ENCODE data around the gene GADL1. TPM values are rescaled to one million over a fixed set of nuclear protein-coding genes. Genes with fewer than 3 reads are reported as not detected.
A peak's percentile ranks its signal among the peaks of the same experiment; 100 is the strongest.

The GADL1 gene
- total RNA-seq, 2 donors from 2014 or later: not detected

DNA sequence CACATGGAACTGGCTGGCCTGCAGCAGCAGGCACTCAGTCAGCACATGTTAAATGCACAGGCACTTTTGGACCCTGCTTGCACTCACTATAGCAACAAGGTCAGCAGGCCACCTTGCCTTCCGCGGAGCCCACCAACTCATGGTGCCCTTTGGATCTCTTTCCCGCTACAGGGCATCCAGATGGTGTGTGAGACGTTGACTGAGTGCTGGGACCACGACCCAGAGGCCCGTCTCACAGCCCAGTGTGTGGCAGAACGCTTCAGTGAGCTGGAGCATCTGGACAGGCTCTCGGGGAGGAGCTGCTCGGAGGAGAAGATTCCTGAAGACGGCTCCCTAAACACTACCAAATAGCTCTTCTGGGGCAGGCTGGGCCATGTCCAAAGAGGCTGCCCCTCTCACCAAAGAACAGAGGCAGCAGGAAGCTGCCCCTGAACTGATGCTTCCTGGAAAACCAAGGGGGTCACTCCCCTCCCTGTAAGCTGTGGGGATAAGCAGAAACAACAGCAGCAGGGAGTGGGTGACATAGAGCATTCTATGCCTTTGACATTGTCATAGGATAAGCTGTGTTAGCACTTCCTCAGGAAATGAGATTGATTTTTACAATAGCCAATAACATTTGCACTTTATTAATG is 203.1 kb downstream of the GADL1 start:
- TF ChIP-seq, protein P1, sequence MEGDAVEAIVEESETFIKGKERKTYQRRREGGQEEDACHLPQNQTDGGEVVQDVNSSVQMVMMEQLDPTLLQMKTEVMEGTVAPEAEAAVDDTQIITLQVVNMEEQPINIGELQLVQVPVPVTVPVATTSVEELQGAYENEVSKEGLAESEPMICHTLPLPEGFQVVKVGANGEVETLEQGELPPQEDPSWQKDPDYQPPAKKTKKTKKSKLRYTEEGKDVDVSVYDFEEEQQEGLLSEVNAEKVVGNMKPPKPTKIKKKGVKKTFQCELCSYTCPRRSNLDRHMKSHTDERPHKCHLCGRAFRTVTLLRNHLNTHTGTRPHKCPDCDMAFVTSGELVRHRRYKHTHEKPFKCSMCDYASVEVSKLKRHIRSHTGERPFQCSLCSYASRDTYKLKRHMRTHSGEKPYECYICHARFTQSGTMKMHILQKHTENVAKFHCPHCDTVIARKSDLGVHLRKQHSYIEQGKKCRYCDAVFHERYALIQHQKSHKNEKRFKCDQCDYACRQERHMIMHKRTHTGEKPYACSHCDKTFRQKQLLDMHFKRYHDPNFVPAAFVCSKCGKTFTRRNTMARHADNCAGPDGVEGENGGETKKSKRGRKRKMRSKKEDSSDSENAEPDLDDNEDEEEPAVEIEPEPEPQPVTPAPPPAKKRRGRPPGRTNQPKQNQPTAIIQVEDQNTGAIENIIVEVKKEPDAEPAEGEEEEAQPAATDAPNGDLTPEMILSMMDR (IDR thresholded peaks at IDR 0.05): no peak
- no peak for DNase-seq
- intact Hi-C loops (cut with DNase I): loop anchor here (5.0 to 10.0 kb wide), 3 partner anchors 369 to 649 kb away; no protein-coding TSS in a partner anchor
- H3K36me3 ChIP-seq: no peaks in the 10 kb centered on the region
- no peaks in the 10 kb centered on the region for H3K27me3 ChIP-seq
- no peaks in the 10 kb centered on the region for H3K9me3 ChIP-seq
- H3K4me3 ChIP-seq: no peak overlapping the region
- H3K4me1 ChIP-seq: peaks cover 8% of the 10 kb centered on the region
- H3K9ac ChIP-seq (ENCODE audit: low read depth in 2 of 2, low read length in 2 of 2): no peak overlapping the region
- no peak overlapping the region for H3K27ac ChIP-seq

DNA sequence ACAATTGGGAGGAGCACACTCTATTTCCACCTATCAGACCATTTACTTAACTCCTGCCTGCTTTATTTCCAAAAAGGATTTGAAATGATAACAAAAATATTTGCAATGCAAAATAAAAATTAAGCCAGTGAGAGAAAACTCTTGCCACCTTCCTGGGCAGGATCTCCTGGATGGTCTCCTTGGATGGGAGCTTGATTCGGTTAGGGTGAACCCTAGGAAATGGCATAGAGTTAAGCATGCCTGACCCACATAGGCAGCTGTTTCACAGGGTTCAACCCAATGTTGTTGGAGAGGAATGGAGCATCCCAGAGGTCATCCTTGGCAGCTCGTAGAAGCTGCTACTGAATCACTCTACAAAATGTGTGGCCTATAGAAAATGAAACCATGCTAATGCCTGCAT is 204.3 kb downstream of the GADL1 start:
- Histone ChIP-seq H3K9me3 (no peaks in the 10 kb centered on the region), H3K9ac (ENCODE audit: low read depth in 2 of 2, low read length in 2 of 2) (no peak overlapping the region), H3K4me1 (peaks cover 8% of the 10 kb centered on the region), H3K27me3 (no peaks in the 10 kb centered on the region), H3K27ac (peak overlapping the region; percentile 77), H3K4me3 (no peak overlapping the region), H3K36me3 (no peaks in the 10 kb centered on the region)
- TF ChIP-seq, protein P1 (IDR thresholded peaks at IDR 0.05): no peak
- intact Hi-C loops (cut with DNase I): loop anchor here (5.0 to 10.0 kb wide), 3 partner anchors 368 to 648 kb away; no protein-coding TSS in a partner anchor
- no peak for DNase-seq

DNA sequence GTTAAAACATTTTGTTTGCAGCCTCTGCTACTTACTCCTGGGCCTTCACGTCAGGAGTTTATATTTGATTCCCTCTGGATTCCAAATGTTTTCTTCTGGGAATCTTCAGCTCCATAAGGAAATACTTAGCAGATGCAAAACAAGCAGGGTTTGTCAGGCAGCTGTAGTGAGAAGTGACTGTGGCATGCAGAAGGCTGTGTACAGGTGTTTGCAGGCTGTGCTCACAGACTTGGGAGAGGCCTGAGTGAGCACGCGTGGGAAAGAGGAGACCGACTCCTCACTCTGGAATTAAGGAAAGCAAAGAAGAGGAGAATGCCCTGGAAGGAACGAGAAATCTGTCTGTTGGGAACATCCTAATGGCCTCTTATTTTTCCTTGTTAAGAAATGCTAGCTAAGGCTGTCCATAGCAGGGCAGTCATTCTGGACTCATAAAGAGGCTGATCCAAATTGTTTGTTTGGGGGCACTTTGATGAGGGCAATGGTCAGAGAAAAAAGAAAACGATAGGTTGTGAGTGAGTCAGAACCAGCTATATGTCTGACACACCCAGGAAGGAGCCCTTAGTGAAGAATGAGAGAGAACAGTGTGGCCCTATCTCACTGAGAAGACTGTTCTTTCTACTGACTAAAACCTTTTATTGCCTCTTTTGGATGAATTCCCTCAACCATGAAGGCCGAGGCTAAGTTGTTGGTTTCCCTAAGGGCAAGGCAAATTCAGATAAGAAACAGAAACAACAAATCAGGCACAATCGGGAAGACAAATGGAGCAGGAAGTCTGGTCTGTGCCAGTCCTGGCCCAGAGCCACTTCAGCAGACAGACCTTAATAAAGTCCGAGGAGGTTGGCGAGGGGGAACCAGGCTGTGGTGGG is 205.5 kb downstream of the GADL1 start:
- intact Hi-C loops (cut with DNase I): no loop called here

DNA sequence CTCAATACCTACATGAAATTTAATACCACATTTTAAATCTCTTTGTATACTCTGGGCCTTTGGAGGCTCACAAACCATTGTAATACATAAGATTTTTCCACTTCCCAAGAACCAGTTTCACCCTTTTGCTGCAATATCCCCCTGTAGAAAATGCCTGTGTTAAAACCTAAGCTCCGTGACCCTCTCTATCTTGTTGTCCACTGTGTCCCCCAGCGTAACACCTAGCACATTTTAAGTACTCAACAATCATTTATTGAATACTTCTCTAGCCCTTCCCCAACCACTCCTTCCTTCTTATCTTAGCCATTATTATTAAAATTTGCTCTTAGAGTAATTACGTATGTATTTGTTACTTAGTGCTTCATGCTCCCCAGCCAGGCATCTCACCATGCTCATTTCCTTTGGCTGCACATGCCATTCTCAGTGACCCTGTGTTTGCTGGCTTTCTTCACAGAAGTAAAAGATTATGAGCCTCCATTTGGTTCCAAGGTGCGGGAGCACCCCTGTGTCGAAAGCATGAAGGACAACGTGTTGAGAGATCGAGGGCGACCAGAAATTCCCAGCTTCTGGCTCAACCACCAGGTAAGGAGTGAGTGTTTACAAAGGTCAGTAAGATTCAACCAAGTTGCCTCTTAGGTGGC is 206.4 kb downstream of the GADL1 start:
- Histone ChIP-seq H3K9me3 (no peaks in the 10 kb centered on the region), H3K4me1 (peaks cover 8% of the 10 kb centered on the region), H3K36me3 (no peaks in the 10 kb centered on the region), H3K27ac (peak overlapping the region; percentile 77), H3K4me3 (no peak overlapping the region), H3K9ac (ENCODE audit: low read depth in 2 of 2, low read length in 2 of 2) (peak overlapping the region in 1 of 2 donors; percentile 56), H3K27me3 (no peaks in the 10 kb centered on the region)
- TF ChIP-seq, protein P1 (IDR thresholded peaks at IDR 0.05): no peak
- no peak for DNase-seq
- intact Hi-C loops (cut with DNase I): no loop called here

More for the DNA sequence above, 205.5 kb downstream of the GADL1 start:
- H3K4me1 ChIP-seq: peaks cover 8% of the 10 kb centered on the region
- peak; percentile 66 for DNase-seq
- TF ChIP-seq, protein P1 (IDR thresholded peaks at IDR 0.05): no peak
- no peaks in the 10 kb centered on the region for H3K36me3 ChIP-seq
- H3K27me3 ChIP-seq: no peaks in the 10 kb centered on the region
- H3K4me3 ChIP-seq: no peak overlapping the region
- peak overlapping the region; percentile 77 for H3K27ac ChIP-seq
- H3K9ac ChIP-seq (ENCODE audit: low read depth in 2 of 2, low read length in 2 of 2): peak overlapping the region in 1 of 2 donors; percentile 56
- H3K9me3 ChIP-seq: no peaks in the 10 kb centered on the region

DNA sequence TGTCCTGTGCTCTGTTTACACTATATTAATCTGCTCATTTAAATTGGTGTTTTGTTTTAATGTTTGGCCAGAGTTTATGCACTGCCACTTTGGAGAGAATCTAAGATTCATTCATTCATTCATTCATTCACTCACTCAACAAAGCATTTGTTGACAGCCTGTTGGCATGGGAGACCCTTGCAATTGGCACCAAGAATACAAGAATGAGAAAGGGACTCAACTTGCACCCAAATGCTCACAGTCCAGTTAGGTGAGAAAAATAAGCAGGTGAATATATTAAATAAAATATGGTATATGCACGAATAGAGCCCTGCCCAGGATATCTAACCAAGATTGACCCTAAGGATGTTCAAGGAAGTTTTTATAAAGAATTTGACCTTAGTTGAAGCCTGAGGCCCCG is 207.7 kb downstream of the GADL1 start:
- H3K36me3 ChIP-seq: no peaks in the 10 kb centered on the region
- H3K27ac ChIP-seq: no peak overlapping the region
- DNase-seq: no peak
- H3K4me1 ChIP-seq: peaks cover 8% of the 10 kb centered on the region
- no peak overlapping the region for H3K9ac ChIP-seq (ENCODE audit: low read depth in 2 of 2, low read length in 2 of 2)
- TF ChIP-seq, protein P1 (IDR thresholded peaks at IDR 0.05): no peak
- H3K4me3 ChIP-seq: no peak overlapping the region
- no peaks in the 10 kb centered on the region for H3K27me3 ChIP-seq
- intact Hi-C loops (cut with DNase I): no loop called here
- H3K9me3 ChIP-seq: no peaks in the 10 kb centered on the region
